Raji (cell line): ENCODE results near the gene NOL9.

ENCODE experiments used
- POLR2A ChIP-seq: IDR thresholded peaks from 2 replicates; pipeline ENCODE4 v1.6.1; 2011; ENCODE audit warnings: low read depth, low read length, control low read depth; ENCODE audit not compliant: insufficient read depth

Gene NOL9

DNA sequence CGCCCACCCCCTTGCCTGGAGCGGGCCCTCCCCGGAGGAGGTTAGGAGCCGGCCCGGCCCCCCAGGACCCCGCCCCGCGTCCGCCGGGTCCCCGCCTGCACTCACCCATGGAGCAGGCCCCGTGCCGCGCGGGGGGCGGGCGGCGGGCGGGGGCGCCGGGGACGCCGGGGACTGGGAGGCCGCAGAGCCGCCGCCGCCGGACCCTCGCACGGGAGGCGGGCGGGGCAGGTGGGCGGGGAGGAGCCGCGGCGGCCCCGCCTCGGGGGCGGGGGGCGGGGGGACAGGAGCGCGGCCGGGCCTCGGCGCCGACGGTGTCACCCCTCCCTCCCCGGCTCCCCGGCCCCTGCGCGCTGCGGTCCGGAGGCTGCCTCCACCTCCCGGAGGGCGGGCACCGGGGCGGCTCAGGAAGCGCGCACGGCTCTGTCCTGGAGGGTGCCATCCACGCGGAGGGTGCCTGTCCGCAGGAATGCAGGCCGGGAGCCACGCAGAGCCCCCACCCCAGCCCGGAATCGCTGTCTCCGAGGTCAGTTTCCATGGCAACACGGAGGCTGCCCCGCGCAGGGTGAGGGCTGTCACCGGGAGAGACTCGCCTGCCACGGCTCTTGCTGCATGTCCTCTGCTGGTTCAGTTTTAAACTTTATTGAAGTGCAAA is 57.0 kb downstream of the NOL9 start:
- no peak for TF ChIP-seq POLR2A

DNA sequence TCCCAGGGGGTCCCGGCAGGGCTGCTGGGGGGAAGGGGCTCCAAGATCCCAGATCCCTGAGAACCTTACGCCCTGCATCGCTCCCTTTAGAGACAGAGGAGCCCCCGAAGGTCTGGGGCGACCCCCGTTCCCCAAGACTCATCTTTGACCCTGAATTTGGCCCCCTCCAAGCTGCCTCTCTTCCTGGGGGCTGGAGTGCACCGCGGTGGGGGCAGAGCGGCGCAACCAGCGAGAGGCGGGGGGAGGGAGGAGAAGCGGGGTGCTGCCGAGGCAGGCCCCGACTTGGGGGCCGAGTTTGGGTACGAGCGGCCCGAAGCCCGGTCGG is 57.5 kb downstream of the NOL9 start:
- TF ChIP-seq POLR2A = no peak

DNA sequence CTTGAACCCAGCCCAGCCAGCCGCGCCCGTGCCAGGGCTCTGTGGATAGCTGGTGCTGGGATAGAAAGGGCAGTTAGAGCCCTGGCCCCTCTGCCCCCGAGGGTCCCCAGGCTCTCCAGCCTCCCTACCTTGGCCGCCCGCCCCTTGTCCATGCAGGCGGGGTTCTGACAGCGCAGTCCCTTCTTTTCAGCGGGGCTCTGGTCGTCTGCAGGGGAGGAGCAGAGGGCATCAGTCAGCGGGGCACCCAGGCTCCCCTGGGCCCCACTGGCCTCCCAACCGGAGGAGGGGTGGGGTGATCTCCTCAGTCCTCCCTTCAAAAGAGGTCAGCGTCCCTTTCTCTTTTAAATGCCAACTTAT is 58.0 kb downstream of the NOL9 start:
- TF ChIP-seq POLR2A = no peak

DNA sequence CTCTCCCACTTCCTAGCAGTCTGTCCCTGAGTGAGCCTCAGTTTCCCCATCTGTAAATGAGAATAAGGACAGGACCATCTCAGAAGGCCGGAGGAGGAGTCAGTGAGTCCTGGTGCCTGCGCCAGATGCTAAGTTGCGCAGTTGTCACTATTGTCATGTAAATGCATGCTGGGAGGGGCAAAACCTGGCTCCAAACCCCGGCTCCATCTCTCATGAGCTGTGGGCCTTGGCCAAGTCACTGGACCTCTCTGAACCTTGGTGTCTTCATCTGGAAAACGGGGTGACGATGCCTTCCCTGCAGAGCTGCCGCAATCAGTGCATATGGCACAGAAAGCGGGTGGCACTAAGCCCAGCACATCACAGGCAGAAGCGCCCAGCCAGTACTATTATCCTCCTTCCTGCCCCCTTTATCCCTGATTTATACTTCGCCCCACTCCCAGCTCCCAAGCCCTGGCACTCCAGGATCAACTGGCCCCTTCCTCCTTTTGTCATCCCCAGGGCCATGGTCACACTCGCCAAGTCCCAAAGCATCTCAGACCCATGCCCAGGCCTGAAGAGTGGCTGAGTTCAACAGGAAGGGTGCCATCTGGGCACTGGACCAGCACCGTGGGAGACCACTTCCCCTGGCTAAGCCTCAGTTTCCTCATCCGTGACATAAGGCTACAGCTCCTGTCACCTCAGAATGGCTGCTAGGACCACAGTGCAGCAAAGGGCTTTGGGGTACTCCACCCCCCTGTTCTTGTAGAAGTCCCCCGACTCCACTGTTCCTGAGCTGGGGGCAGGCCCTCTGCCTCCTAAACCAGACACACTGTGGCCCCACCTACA is 58.6 kb downstream of the NOL9 start:
- TF ChIP-seq POLR2A = no peak

DNA sequence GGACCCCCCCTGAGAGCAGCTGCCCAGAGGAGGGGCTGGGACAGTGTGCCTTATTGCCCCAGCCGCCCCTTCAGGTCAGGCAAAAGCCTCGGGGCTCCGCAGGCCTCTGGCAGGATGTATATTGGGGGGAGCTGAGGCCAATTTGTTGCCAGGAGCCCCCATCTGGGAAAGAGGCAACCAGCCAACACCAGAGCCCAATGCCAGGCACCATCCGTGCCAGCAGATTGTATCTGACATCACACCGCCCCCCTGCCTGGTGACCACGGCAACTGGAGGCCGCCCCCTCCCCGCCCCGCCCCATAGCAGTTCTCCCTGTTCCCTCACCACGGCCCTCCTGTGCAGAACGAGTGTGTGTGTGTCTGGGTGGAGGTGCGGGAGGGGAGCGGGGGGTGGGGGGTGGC is 59.3 kb downstream of the NOL9 start:
- TF ChIP-seq POLR2A = no peak

DNA sequence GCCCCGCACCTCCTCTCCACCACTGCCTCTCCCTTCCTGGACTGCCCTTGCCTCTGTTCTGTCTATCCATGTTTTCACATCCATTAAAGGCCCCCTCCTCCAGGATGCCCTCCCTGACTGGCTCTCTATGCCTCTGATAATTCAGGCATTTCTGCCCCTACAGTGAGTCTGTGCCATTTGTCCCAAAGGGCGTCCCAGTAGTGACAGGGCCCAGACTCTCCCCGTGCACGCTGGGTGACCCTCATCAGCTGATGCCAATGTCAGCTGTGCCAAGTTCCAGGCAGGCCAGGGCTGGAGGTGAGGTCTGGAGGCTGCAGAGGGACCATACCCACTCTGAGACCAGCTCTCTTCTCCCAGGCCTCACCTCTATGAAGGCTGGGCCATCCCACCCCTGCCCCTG is 59.7 kb downstream of the NOL9 start:
- no peak for TF ChIP-seq POLR2A

DNA sequence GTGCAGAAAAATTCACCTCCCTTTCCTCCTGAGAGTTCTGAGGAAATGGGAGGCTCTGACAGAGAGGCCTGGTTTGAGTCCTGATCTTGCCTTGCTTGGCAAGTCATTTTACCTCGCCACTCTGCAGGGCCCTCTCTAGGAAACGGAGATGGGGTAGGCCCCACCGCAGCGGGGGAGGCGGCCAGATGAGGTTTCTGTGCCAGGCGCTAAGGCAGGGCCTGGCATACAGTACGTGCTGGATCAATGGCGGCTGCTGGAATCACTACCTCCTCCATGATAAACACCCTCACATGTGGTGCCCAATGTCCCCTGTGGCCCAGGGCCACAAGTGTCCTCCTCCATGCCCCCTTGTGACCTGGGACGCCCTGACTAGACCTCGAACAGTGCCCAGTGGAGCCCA is 62.3 kb downstream of the NOL9 start:
- no peak for TF ChIP-seq POLR2A

DNA sequence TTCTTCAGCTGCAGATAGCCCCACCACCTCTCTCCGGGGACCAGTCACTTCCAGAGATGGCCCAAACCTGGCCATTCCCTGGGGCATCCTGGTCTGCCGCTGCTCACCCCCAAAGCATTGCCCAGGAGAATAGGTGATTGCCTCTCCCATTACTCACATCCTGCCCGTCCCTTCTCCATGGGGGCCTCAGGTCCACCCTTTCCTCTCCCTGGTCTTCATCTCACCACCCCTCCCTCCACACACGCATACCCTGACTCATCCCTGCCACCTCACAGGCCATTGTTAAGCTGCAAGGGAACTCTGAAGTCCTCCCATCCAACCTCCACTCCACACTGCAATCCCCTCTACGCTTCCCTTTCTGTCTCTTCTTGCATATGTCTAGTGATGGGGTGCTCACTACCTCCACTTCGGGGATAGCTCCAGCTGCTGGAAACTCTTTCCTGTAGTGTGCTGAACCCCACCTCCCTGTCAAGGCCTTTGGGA is 62.8 kb downstream of the NOL9 start, which contains the start of gene PLEKHG5:
TSS of gene PLEKHG5 (minus strand) at position 188 of the 483 bp plus-strand sequence. CDS start 14,096 bp downstream, outside the sequence.
- TF ChIP-seq POLR2A = no peak

DNA sequence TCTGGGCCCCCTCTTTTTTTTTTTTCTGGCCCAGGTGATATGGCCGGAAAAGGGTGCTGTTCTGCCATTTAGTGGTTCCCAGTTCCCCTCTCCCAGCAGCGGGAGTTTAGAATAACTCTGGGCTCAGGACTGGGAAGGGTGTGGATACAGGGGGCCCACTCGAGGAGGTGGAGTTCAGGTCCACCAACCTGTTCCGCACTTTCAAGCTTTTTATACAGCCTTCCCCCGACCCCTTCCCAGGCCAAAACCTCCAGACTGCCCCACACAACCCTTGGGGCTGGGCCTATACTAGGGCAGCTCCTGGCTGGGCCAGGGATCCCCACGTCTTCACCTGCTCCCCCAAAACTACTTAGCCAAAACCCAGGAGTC is 63.2 kb downstream of the NOL9 start:
- TF ChIP-seq POLR2A = no peak

DNA sequence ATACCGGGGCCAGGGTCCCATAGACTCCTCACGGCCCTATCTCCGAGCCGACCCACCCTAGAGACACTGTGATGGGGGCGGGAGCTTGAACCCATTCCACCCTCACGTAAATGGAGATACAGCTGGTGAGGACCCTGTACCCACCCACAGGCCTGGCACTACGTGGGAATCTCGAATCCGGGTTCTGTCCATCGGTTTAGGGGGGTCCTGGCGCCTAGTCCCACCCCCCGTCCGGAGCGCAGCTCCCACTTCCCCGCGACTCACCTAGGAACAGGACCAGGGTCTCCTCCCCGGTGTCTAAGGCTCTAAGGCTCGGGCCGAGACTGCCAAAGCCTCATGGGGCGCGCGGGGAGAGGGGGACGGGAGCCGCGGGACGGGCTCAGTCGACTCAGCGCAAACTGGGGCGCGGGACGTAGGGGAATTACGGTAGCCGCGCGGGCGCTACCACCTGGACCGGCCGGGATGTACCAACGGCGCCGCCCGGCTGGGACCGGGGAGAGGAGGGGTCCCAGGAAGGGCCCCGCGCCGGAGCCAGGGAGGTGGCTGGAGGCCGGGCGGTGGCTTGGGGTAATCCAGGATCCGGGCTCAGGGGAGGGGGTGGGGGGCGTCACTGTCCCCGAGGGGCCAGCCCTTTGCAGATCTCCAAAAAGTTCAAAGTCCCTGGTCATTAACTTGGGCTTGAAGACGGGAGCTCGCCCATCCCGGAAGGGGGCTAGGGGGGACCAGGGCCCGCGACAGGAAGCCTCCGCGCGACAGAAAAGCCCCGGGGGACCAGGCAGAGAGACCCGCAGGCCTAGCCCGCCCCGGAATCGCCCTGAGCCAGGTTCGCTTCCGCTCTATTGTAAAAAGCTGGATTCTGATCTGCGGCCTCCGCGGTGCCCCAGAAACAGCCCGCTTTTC is 63.9 kb downstream of the NOL9 start:
- no peak for TF ChIP-seq POLR2A

DNA sequence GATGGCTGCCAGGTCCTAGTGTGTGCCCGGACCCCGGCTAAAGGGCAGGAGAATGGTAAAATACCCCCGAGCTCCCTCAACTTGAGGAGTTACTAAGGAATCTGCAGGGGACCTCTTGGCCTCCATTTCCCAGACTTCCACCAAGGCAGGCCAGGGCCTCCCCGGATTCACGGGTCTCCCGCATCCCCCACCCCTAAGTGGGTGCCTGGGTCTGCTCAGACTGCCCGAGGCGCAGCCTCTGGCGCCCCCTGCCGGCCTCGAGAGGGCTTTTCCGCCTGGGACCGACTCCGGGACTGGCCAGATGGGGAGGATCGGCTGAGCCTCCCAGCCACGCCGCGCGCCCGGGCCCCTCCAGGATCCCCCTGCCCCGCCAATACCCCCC is 64.5 kb downstream of the NOL9 start:
- TF ChIP-seq POLR2A = no peak; the same call in 1 of the 2 replicates

DNA sequence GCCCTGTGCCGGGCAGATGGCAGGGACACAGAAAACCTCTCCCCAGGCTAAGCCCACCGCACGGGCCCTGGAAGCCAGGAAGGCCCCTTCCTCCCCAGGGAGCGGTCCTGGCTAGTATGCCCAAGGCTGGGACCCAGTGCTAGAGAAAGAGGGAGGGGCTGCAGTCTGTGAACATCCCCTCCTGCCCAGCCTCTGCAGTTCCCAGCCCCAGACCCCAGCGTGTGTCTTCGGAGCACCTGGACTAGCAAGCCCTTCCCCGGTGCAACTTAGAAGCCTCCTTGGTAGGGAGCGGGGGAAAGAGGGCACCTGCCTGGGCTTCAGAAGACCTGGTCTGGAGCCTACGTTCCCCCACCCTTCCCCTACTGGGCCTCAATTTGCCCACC is 64.9 kb downstream of the NOL9 start:
- TF ChIP-seq POLR2A = no peak

DNA sequence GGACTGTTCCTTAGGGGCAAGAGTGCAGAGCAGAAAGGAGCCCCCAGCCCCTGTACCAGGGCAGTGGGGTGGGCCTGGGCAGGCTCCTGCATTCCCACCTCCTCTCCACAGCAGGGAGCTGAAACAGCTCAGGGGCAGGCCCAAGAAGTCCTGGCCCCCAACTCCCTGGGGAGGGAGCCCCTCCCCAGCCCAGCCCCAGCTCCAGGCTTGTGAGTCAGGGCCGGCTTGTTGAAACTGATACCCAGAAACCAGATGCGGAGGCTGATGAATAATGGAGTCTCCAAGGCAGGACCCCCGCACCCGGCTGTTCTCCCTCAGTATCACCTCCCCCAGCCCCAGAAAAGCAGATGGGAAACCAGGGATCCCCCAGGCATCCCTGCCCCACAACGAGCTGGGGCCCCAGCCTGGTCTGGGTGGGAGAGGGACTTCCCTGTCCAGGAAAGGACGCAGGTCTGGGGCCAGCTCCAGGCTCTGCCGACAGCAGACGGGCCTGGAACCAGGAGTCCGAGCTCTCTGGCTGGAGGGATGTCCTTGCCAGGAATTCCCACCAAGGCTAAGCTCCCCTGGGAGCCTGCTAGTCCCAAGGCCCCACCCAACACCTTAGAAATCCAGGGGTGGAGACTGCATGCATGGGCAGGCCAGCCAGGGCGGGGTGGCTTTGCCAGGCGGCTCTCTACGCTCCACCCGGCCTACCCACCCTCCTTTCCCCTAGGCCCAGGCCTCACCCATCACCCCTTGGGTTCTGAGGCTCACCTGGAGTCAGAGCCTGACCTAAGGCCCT is 65.5 kb downstream of the NOL9 start:
- no peak for TF ChIP-seq POLR2A

DNA sequence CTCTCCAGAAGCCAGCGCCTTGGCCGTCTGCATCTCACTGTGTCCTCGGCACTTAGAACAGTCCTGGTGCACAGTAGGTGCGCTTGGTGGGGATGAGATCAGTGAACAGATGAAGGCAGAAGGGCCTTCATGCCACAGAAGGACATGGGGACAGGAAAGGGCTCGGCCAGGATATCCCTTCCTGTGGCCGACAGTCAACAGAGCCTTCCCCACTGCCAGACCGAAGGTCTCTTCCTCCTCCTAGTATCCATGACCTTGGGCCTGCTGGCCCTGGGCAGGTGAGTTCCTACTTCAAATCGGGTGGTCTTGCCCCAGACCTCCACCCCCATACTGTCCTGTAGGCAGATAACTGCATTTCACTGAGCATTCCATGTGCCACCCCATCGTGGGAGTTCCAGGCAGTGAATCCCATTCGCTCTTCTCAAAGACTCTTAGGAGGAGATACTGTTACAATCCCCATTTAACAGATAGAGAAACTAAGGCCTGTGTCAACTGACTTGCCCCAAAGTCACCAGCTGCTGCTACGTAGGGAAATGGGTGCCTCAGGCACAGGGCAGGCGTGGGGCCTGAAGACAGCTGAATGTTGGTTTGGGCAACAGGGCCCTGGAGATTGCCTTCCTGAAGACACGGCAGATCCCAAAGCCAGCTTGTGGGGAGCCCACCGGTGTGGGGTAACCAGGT is 66.4 kb downstream of the NOL9 start:
- no peak for TF ChIP-seq POLR2A
